ENCODE results near the gene KY. TPM values are rescaled to one million over a fixed set of nuclear protein-coding genes. Genes with fewer than 3 reads are reported as not detected.
A peak's percentile ranks its signal among the peaks of the same experiment; 100 is the strongest.

Gene KY
- total and polyA plus RNA-seq, 4 donors, result 0.06 to 0.21 (median 0.15) TPM; not detected in 1

- Histone ChIP-seq H3K36me3 (ENCODE audit: control insufficient read depth in 4 of 4, insufficient read depth in 4 of 4, low read length in 4 of 4) (no peaks in the 10 kb centered on the region), H3K4me1 (ENCODE audit: control insufficient read depth in 5 of 5, insufficient read depth in 5 of 5, low read length in 5 of 5) (peaks cover 0 to 19% (median 4%) of the 10 kb centered on the region in 5 donors), H3K27ac (ENCODE audit: low read depth in 1 of 2, low read length in 1 of 2) (no peak overlapping the region), H3K4me3 (no peak overlapping the region), H3K9me3 (ENCODE audit: control insufficient read depth in 4 of 4, insufficient read depth in 3 of 4, low read length in 3 of 4) (peaks cover 0 to 3% (median 0%) of the 10 kb centered on the region in 4 donors), H3K27me3 (ENCODE audit: control insufficient read depth in 3 of 3, insufficient read depth in 3 of 3, low read length in 2 of 3) (no peaks in the 10 kb centered on the region), H3K9ac (ENCODE audit: insufficient read depth in 1 of 2, low read length in 2 of 2) (no peak overlapping the region)
- 47 to 60% methylated on average over 13 of the region's 13 CpGs for WGBS, 2 donors
- TF ChIP-seq, protein P1, sequence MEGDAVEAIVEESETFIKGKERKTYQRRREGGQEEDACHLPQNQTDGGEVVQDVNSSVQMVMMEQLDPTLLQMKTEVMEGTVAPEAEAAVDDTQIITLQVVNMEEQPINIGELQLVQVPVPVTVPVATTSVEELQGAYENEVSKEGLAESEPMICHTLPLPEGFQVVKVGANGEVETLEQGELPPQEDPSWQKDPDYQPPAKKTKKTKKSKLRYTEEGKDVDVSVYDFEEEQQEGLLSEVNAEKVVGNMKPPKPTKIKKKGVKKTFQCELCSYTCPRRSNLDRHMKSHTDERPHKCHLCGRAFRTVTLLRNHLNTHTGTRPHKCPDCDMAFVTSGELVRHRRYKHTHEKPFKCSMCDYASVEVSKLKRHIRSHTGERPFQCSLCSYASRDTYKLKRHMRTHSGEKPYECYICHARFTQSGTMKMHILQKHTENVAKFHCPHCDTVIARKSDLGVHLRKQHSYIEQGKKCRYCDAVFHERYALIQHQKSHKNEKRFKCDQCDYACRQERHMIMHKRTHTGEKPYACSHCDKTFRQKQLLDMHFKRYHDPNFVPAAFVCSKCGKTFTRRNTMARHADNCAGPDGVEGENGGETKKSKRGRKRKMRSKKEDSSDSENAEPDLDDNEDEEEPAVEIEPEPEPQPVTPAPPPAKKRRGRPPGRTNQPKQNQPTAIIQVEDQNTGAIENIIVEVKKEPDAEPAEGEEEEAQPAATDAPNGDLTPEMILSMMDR (IDR thresholded peaks at IDR 0.05; ENCODE audit: control extremely low read depth, extremely low read depth), result no peak
- ATAC-seq (ENCODE audit: insufficient read depth, low FRiP score) (no peak), DNase-seq (peak in 2 of 3 donors; percentile 20 to 52)
These were observed 43.5 kb downstream of the KY start for GRCh38 chr3:134607054-134608022.

DNA sequence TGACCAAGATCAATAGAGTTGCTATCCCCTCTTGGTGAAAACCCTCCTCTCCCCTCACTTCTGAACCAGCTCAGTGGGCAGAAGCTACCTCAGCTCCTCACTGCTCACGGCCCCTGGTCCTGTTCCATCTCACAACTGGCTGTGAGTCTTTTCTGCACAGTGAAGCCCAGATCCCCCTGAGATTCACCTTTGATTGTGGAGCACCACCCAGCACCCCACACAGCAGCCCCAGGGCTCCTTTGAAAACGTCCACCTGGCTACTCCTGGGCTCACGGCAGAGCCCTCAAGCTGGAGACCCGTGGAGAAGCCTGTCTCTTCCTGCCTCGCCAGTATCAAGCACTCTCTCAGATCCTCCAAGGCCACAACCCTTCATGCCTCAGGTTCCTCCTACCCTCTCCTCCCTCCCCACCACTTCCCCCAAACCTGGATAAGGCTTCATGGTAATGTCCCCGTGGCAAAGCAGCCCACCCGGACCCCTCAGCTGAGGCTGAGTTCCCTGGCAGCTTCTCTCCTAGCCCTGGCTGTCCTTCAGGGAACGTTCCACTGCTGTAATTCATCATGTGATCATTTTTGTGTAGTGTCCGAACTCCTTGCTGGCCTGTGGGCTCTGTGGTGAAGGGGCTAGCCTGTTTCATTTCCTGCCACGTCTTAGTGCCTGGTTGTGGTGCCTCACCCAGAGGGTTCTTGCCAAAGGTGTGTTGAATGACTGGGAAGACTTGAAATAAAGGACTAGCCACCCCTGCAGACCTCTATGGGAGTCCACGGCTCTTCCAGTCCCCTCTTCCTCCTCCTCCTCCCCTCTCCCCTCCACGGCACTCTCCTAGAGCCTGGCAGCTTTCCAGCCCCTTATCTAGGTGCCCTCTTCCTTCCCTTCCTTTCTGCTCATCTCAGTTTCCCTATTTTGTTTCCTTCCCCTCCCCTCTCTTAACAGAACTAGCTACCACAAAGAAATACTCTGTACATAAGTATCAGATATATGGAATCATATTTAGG lies 44.5 kb downstream of the KY start:
- H3K4me1 ChIP-seq (ENCODE audit: control insufficient read depth in 5 of 5, insufficient read depth in 5 of 5, low read length in 5 of 5), result peaks cover 0 to 27% (median 5%) of the 10 kb centered on the region in 5 donors
- DNase-seq (no peak), ATAC-seq (ENCODE audit: insufficient read depth, low FRiP score) (no peak)
- WGBS, 2 donors, result 24 to 33% methylated on average over 12 of the region's 12 CpGs
- H3K9ac ChIP-seq (ENCODE audit: insufficient read depth in 1 of 2, low read length in 2 of 2), result no peak overlapping the region
- H3K4me3 ChIP-seq, result no peak overlapping the region
- TF ChIP-seq, protein P1 (IDR thresholded peaks at IDR 0.05; ENCODE audit: control extremely low read depth, extremely low read depth), result no peak
- peaks cover 0 to 3% (median 0%) of the 10 kb centered on the region in 4 donors for H3K9me3 ChIP-seq (ENCODE audit: control insufficient read depth in 4 of 4, insufficient read depth in 3 of 4, low read length in 3 of 4)
- no peaks in the 10 kb centered on the region for H3K36me3 ChIP-seq (ENCODE audit: control insufficient read depth in 4 of 4, insufficient read depth in 4 of 4, low read length in 4 of 4)
- no peak overlapping the region for H3K27ac ChIP-seq (ENCODE audit: low read depth in 1 of 2, low read length in 1 of 2)
- no peaks in the 10 kb centered on the region for H3K27me3 ChIP-seq (ENCODE audit: control insufficient read depth in 3 of 3, insufficient read depth in 3 of 3, low read length in 2 of 3)

GRCh38 chr3:134605556-134605955 lies 45.3 kb downstream of the KY start:
- ATAC-seq (ENCODE audit: insufficient read depth, low FRiP score) (no peak), DNase-seq (no peak)
- Histone ChIP-seq H3K4me1 (ENCODE audit: control insufficient read depth in 5 of 5, insufficient read depth in 5 of 5, low read length in 5 of 5) (peaks cover 0 to 28% (median 3%) of the 10 kb centered on the region in 5 donors), H3K9ac (ENCODE audit: insufficient read depth in 1 of 2, low read length in 2 of 2) (no peak overlapping the region), H3K36me3 (ENCODE audit: control insufficient read depth in 4 of 4, insufficient read depth in 4 of 4, low read length in 4 of 4) (no peaks in the 10 kb centered on the region), H3K9me3 (ENCODE audit: control insufficient read depth in 4 of 4, insufficient read depth in 3 of 4, low read length in 3 of 4) (peaks cover 0 to 3% (median 0%) of the 10 kb centered on the region in 4 donors), H3K27ac (ENCODE audit: low read depth in 1 of 2, low read length in 1 of 2) (no peak overlapping the region), H3K27me3 (ENCODE audit: control insufficient read depth in 3 of 3, insufficient read depth in 3 of 3, low read length in 2 of 3) (no peaks in the 10 kb centered on the region), H3K4me3 (no peak overlapping the region)
- TF ChIP-seq, protein P1 (IDR thresholded peaks at IDR 0.05; ENCODE audit: control extremely low read depth, extremely low read depth), result no peak
- 55 to 65% methylated on average over 6 of the region's 6 CpGs for WGBS, 2 donors

Measured in lung (tissue), 12 donors.